ENCODE results near the gene TMEM72.

DNA sequence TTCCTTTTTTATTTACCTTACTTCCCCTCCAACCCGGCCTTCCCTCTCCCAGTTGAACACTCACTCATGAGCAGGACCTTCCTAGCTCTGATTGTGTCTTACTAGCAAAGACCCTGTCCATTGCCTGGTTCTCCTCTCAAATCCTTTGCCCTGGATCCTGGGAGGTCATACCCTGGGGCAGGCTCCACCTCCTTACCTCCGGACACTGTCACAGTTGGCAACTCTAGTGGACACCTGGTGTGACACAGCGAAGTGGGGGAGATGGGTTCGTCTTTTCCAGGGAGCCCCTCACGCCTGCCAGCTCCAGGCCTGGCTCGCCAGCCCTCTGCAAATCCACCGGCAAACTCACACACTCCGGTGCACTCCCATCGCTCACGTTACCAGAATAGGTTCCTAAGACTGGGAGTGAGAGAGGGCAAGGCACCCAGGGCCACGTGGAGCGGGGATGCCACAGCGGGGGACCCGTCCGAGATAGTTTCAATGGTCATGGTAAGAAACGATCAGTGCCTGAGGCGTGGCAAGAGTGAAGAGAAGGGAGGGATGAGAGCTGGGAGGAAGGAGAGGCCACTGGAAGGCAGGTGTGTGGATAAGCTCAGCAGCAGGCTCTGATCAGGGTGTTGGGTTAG lies 30.9 kb upstream of the TMEM72 start:
- TF ChIP-seq, protein P1, sequence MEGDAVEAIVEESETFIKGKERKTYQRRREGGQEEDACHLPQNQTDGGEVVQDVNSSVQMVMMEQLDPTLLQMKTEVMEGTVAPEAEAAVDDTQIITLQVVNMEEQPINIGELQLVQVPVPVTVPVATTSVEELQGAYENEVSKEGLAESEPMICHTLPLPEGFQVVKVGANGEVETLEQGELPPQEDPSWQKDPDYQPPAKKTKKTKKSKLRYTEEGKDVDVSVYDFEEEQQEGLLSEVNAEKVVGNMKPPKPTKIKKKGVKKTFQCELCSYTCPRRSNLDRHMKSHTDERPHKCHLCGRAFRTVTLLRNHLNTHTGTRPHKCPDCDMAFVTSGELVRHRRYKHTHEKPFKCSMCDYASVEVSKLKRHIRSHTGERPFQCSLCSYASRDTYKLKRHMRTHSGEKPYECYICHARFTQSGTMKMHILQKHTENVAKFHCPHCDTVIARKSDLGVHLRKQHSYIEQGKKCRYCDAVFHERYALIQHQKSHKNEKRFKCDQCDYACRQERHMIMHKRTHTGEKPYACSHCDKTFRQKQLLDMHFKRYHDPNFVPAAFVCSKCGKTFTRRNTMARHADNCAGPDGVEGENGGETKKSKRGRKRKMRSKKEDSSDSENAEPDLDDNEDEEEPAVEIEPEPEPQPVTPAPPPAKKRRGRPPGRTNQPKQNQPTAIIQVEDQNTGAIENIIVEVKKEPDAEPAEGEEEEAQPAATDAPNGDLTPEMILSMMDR (IDR thresholded peaks at IDR 0.05), result no peak
- TF ChIP-seq POLR2A (IDR thresholded peaks at IDR 0.05), result no peak
- TF ChIP-seq POLR2AphosphoS5 (IDR thresholded peaks at IDR 0.05; ENCODE audit: insufficient read depth in 1 of 2, low read depth in 1 of 2), result no peak

All from vagina (tissue), 2 donors.